ENCODE data around the gene PDXP. TPM values are rescaled to one million over a fixed set of nuclear protein-coding genes. Genes with fewer than 3 reads are reported as not detected.
"Not testable (repeated sequence)": the region's sequence is repeated elsewhere in the genome, so short reads cannot be mapped to it uniquely, and the experiment has no call there.

The PDXP gene, protein sequence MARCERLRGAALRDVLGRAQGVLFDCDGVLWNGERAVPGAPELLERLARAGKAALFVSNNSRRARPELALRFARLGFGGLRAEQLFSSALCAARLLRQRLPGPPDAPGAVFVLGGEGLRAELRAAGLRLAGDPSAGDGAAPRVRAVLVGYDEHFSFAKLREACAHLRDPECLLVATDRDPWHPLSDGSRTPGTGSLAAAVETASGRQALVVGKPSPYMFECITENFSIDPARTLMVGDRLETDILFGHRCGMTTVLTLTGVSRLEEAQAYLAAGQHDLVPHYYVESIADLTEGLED
- total RNA-seq, result 10 to 100 TPM; 38.0 to 43.2 TPM

GRCh38 chr22:37658133-37659065 is at the start of gene PDXP:
PDXP (plus strand) TSS chr22:37658723; CDS start chr22:37658783, 60 bp downstream.
- peaks cover 31% of the 10 kb centered on the region for H3K4me1 Mint-ChIP-seq
- H3K27ac Mint-ChIP-seq, result peak within 1 kb of the TSS; percentile 92
- no peaks in the 10 kb centered on the region for H3K9me3 Mint-ChIP-seq
- H3K27me3 Mint-ChIP-seq, result no peaks in the 10 kb centered on the region
- H3K36me3 Mint-ChIP-seq (ENCODE audit: low read depth), result peaks cover 55% of the 10 kb centered on the region
- ATAC-seq (replicated peaks), result peak; percentile 97
- peak within 1 kb of the TSS; percentile 93 for H3K4me3 Mint-ChIP-seq

GRCh38 chr22:37609240-37610152 is 49.0 kb upstream of the PDXP start:
- Mint-ChIP-seq H3K36me3 (ENCODE audit: low read depth) (peaks cover 11% of the 10 kb centered on the region), H3K4me1 (peaks cover 17% of the 10 kb centered on the region), H3K9me3 (no peaks in the 10 kb centered on the region), H3K27me3 (no peaks in the 10 kb centered on the region), H3K27ac (peak overlapping the region; percentile 97), H3K4me3 (peak overlapping the region; percentile 97)
- ATAC-seq (replicated peaks), result no peak

DNA sequence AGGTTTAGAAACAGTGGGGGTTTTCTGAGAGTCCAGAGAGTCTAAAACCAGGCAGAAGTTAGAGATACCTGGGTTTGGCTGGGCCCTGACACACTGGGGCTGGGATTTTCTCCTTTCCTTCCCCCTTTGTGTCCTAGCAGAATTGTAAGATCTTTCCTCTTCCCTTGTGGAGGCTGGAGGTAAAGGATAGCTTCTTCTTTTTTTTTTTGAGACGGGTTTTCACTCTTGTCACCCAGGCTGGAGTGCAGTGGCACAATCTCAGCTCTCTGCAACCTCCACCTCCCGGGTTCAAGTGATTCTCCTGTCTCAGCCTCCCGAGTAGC is 48.4 kb upstream of the PDXP start:
- not testable (repeated sequence) for H3K27me3 Mint-ChIP-seq; H3K9me3 Mint-ChIP-seq; ATAC-seq (replicated peaks)
- Mint-ChIP-seq H3K4me1 (peaks cover 12% of the 10 kb centered on the region), H3K36me3 (ENCODE audit: low read depth) (peaks cover 17% of the 10 kb centered on the region), H3K4me3 (peak overlapping the region; percentile 97), H3K27ac (peak overlapping the region; percentile 97)

GRCh38 chr22:37610480-37611129 is 47.9 kb upstream of the PDXP start:
- Mint-ChIP-seq H3K4me3 (peak overlapping the region; percentile 97), H3K27ac (peak overlapping the region; percentile 97), H3K27me3 (no peaks in the 10 kb centered on the region), H3K36me3 (ENCODE audit: low read depth) (peaks cover 17% of the 10 kb centered on the region), H3K9me3 (no peaks in the 10 kb centered on the region), H3K4me1 (peaks cover 7% of the 10 kb centered on the region)
- no peak for ATAC-seq (replicated peaks)

GRCh38 chr22:37611207-37611606 is 47.3 kb upstream of the PDXP start:
- ATAC-seq (replicated peaks), result no peak
- H3K36me3 Mint-ChIP-seq (ENCODE audit: low read depth), result peaks cover 20% of the 10 kb centered on the region
- peak overlapping the region; percentile 97 for H3K27ac Mint-ChIP-seq
- peaks cover 5% of the 10 kb centered on the region for H3K4me1 Mint-ChIP-seq
- no peaks in the 10 kb centered on the region for H3K9me3 Mint-ChIP-seq
- H3K27me3 Mint-ChIP-seq, result no peaks in the 10 kb centered on the region
- peak overlapping the region; percentile 97 for H3K4me3 Mint-ChIP-seq

GRCh38 chr22:37616201-37617083 is 42.1 kb upstream of the PDXP start:
- H3K4me1 Mint-ChIP-seq, result no peaks in the 10 kb centered on the region
- no peak overlapping the region for H3K27ac Mint-ChIP-seq
- no peak overlapping the region for H3K4me3 Mint-ChIP-seq
- H3K9me3 Mint-ChIP-seq, result no peaks in the 10 kb centered on the region
- H3K36me3 Mint-ChIP-seq (ENCODE audit: low read depth), result peaks cover 52% of the 10 kb centered on the region
- no peaks in the 10 kb centered on the region for H3K27me3 Mint-ChIP-seq
- ATAC-seq (replicated peaks), result no peak

DNA sequence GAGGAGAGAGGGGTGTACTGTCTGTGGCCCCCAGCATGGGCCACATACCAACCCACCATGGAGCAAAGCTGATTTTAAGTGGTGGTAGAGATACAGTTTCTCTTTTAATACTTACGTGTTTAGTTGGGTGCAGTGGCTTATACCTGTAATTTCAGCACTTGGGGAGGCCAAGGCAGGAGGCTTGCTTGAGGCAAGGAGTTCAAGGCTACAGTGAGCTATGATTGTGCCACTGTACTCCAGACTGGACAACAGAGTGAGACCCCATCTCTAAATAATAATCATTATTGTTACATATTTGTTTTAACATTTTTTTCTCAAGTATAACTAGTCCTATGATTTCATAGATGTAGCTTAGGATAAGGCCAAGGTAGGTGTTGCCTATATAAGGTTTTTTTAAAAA is 41.1 kb upstream of the PDXP start:
- ATAC-seq (replicated peaks), result no peak
- H3K27ac Mint-ChIP-seq, result no peak overlapping the region

DNA sequence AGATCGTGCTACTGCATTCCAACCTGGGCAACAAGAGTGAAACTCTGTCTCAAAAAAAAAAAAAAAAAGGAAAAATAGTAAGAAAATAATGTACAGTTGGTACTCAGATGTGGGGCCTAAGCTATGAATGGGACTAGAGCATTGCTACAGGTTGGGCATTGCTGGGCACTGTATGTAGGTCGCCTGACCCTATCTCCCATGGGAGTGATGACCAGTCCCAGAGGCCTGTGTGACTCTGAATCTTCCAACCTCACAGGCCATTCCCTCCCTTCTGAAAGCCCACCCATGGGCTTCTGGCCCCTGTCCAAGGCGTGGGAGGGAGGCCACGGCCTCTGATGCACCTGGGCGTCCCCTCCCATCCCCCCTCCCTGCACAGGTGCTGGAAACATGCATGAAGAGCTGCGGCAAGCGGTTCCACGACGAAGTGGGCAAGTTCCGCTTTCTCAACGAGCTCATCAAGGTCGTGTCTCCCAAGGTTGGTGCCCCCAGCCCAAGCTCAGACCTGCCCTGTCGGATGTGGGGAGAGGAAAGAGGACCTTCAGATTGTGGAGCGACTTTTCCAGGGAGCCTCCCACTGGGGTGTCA is 40.4 kb upstream of the PDXP start:
- no peaks in the 10 kb centered on the region for H3K9me3 Mint-ChIP-seq
- peaks cover 64% of the 10 kb centered on the region for H3K36me3 Mint-ChIP-seq (ENCODE audit: low read depth)
- no peak overlapping the region for H3K4me3 Mint-ChIP-seq
- no peaks in the 10 kb centered on the region for H3K4me1 Mint-ChIP-seq
- no peak overlapping the region for H3K27ac Mint-ChIP-seq
- H3K27me3 Mint-ChIP-seq, result no peaks in the 10 kb centered on the region
- no peak for ATAC-seq (replicated peaks)

More for the DNA sequence above, 41.1 kb upstream of the PDXP start:
- Mint-ChIP-seq H3K27me3 (no peaks in the 10 kb centered on the region), H3K4me1 (no peaks in the 10 kb centered on the region), H3K4me3 (no peak overlapping the region), H3K36me3 (ENCODE audit: low read depth) (peaks cover 57% of the 10 kb centered on the region), H3K9me3 (no peaks in the 10 kb centered on the region)

DNA sequence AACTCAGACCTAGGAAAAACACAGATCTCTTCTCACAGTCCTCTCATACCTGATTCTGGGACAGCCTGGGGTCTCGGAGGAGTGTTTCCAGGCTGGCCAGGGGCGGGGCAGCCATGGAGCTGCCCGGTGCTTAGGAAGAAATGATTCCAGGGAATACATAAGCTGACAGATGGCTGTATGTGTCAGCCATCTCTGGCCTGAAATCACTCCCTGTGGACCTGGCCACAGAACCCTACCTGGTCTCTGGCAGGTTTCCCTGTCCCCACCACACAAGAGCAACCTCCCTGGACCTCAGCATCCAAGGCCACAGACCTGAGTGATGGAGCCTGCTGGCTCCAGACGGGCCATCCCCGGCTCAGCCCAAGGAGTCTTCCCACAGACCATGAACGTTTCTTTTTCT is 39.8 kb upstream of the PDXP start:
- no peak for ATAC-seq (replicated peaks)
- Mint-ChIP-seq H3K27me3 (no peaks in the 10 kb centered on the region), H3K4me3 (no peak overlapping the region), H3K27ac (no peak overlapping the region), H3K4me1 (peaks cover 2% of the 10 kb centered on the region), H3K9me3 (no peaks in the 10 kb centered on the region), H3K36me3 (ENCODE audit: low read depth) (peaks cover 67% of the 10 kb centered on the region)

GRCh38 chr22:37619991-37620390 is 38.5 kb upstream of the PDXP start:
- Mint-ChIP-seq H3K27me3 (no peaks in the 10 kb centered on the region), H3K36me3 (ENCODE audit: low read depth) (peaks cover 74% of the 10 kb centered on the region), H3K27ac (peak overlapping the region; percentile 25), H3K4me3 (no peak overlapping the region), H3K4me1 (peaks cover 6% of the 10 kb centered on the region), H3K9me3 (no peaks in the 10 kb centered on the region)
- no peak for ATAC-seq (replicated peaks)

DNA sequence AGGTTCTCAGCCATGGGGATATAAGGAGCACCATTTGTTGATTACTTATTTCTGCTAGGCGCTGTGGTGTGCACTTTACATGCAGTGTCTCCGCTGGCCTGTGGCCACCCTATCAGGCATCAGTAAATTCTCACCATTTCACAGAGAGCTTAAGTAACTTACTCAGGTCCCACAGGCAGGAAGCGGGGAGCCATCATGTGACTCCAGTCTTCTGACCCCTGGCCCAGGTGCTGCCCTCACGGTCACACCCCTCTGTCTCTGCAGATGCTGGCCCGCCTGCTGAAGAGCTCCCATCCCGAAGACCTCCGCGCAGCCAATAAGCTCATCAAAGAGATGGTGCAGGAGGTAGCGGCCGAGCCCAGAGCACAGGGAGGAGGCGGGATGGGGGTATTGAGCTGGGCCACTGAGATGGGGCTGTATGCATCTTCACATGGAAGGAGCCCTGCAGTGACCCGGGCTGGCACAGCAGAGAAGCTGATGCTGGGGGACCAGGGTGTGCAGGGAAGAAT is 37.1 kb upstream of the PDXP start:
- Mint-ChIP-seq H3K9me3 (no peaks in the 10 kb centered on the region), H3K36me3 (ENCODE audit: low read depth) (peaks cover 78% of the 10 kb centered on the region), H3K4me1 (peaks cover 12% of the 10 kb centered on the region), H3K27me3 (no peaks in the 10 kb centered on the region), H3K27ac (no peak overlapping the region), H3K4me3 (no peak overlapping the region)
- ATAC-seq (replicated peaks), result no peak

DNA sequence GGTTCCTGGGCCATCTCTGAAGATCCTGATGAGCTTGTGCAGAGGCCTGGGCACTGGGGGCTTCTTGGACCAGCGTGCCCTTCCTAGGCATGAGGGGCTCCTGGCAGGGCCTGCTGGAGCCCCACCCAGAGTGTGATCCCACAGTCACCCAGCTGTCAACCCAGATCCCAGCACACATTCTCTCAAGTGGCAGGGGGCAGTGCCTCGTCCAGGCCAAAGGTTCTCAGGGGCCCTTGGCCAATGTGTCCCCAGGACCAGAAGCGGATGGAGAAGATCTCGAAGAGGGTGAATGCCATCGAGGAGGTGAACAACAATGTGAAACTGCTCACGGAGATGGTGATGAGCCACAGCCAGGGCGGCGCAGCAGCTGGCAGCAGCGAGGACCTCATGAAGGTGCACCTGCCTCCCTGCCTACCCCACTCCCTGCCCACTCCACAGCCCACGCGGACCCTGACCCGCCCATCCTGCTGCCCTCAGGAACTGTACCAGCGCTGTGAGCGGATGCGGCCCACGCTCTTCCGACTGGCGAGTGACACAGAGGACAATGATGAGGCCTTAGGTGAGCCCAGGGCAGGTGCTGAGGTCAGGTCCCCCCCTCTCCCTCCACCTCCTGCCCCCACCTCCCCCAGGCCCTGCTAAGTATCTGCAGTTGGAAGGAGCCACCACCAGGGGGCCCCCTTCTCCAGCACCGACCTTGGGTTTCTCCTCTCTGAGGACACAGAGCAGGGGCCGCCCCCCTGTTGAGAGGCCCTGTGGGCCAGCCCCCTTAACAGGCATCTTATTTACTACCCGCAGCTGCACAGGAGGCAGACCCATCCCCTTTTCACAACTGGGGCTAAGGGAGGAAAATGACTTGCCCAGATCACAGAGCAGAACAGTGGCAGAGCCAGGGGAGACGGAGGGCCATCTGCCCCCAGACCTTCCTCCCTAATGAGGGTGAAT is 35.2 kb upstream of the PDXP start:
- no peaks in the 10 kb centered on the region for H3K9me3 Mint-ChIP-seq
- H3K27me3 Mint-ChIP-seq, result no peaks in the 10 kb centered on the region
- H3K27ac Mint-ChIP-seq, result peak overlapping the region; percentile 93
- no peak overlapping the region for H3K4me3 Mint-ChIP-seq
- H3K36me3 Mint-ChIP-seq (ENCODE audit: low read depth), result peaks cover 62% of the 10 kb centered on the region
- peak; percentile 80 for ATAC-seq (replicated peaks)
- H3K4me1 Mint-ChIP-seq, result peaks cover 21% of the 10 kb centered on the region

All from activated T-helper 17 cell treated with anti-CD3 and anti-CD28 coated beads, Interleukin-2, amount 50 U/mL, for 72 hours (primary cell).